Body of pancreas (tissue), 4 donors: ENCODE results near the gene MDFIC.

Experiments used
- POLR2A ChIP-seq, 3 donors: fragments of 450-650 bp; IDR thresholded peaks; one replicate each; pipeline ENCODE4 v1.6.1; 2016; ENCODE audit warnings: antibody characterized with exemption in 3 of 3, mild to moderate bottlenecking in 2 of 3
- TF ChIP-seq, protein P1 (sequence below), 7 experiments: fragments of 450-650 bp in 4 of 7; fragments of 200-600 bp in 3 of 7; sonication (generic) in 3 of 7; IDR thresholded peaks; one replicate each; pipeline ENCODE4 v1.5.1; 2016 to 2019; ENCODE audit warnings: antibody characterized with exemption in 7 of 7

DNA sequence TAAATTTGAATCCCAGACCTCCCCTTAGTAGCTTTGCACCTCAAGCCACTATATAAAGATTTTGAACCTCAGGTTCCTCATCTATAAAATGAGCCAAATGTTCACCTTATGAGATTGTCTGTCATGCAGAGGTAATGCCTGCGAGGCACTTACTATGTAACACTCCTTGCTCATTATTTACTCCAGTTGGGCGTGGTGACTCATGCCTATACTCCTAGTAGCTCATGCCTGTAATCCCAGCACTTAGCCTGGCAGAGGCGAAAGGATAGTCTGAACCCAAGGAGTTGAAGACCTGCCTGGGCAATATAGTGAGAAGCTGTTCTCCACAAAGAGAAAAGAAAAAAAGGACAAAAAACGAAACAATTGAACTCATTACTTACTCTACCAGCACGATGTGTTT is 82.2 kb downstream of the MDFIC start:
- TF ChIP-seq, protein P1, sequence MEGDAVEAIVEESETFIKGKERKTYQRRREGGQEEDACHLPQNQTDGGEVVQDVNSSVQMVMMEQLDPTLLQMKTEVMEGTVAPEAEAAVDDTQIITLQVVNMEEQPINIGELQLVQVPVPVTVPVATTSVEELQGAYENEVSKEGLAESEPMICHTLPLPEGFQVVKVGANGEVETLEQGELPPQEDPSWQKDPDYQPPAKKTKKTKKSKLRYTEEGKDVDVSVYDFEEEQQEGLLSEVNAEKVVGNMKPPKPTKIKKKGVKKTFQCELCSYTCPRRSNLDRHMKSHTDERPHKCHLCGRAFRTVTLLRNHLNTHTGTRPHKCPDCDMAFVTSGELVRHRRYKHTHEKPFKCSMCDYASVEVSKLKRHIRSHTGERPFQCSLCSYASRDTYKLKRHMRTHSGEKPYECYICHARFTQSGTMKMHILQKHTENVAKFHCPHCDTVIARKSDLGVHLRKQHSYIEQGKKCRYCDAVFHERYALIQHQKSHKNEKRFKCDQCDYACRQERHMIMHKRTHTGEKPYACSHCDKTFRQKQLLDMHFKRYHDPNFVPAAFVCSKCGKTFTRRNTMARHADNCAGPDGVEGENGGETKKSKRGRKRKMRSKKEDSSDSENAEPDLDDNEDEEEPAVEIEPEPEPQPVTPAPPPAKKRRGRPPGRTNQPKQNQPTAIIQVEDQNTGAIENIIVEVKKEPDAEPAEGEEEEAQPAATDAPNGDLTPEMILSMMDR (IDR thresholded peaks at IDR 0.05), result no peak
- no peak for TF ChIP-seq POLR2A (IDR thresholded peaks at IDR 0.05)
